Activated CD4-positive, alpha-beta T cell treated with anti-CD3 and anti-CD28 coated beads for 36 hours (primary cell): ENCODE results near the gene GRID1. TPM values are rescaled to one million over a fixed set of nuclear protein-coding genes. Genes with fewer than 3 reads are reported as not detected.

Source experiments
- ATAC-seq: fragments of 200-7000 bp; cut with Tn5 transposase; one replicate; pipeline ENCODE4 v1.10.0; 2021; ENCODE audit warnings: mild to moderate bottlenecking, moderate library complexity
- CTCF ChIA-PET: fragments of 350-600 bp; sonication (Branson Sonifier 250); formaldehyde crosslinking; loops from one replicate; lab custom pipeline; 2021; ENCODE audit warnings: antibody characterized with exemption; lab: Charles Lee
- POLR2A ChIA-PET: fragments of 350-600 bp; sonication (Branson Sonifier 250); formaldehyde crosslinking; loops from one replicate; lab custom pipeline; 2021; ENCODE audit warnings: antibody characterized with exemption, inconsistent platforms; lab: Charles Lee
- DNase-seq: peaks from one replicate; pipeline ENCODE4 v3.0.0-alpha.2; 2020
- H3K27ac Mint-ChIP-seq: one replicate; pipeline ENCODE4 v1.8.0; 2021; ENCODE audit warnings: mixed read lengths
- H3K27me3 Mint-ChIP-seq: one replicate; pipeline ENCODE4 v1.8.0; 2021; ENCODE audit warnings: mixed read lengths
- H3K36me3 Mint-ChIP-seq: one replicate; pipeline ENCODE4 v1.8.0; 2021; ENCODE audit warnings: low read depth, mixed read lengths
- H3K4me1 Mint-ChIP-seq: one replicate; pipeline ENCODE4 v1.8.0; 2021; ENCODE audit warnings: mixed read lengths
- H3K4me3 Mint-ChIP-seq: one replicate; pipeline ENCODE4 v1.8.0; 2021; ENCODE audit warnings: mild to moderate bottlenecking, moderate library complexity, mixed read lengths
- H3K9me3 Mint-ChIP-seq: one replicate; pipeline ENCODE4 v1.8.0; 2021; ENCODE audit warnings: low read depth, mixed read lengths
- intact Hi-C, 2 experiments: fragments of 100-400 bp; cut with DNase I in 1 of 2; cut with micrococcal nuclease in 1 of 2; formaldehyde crosslinking; loops; one replicate each; pipeline versions ENCODE4 v1.14.2 to v1.15.1; 2022 to 2024; cut with DNase I, micrococcal nuclease
- total RNA-seq, 2 experiments: library from RNA; stranded (reverse); gene quantifications; one replicate each; pipeline ENCODE4 v1.2.3, GENCODE V29; 2021

GRID1 gene
- total RNA-seq, 2 experiments from 2014 or later, result not detected

DNA sequence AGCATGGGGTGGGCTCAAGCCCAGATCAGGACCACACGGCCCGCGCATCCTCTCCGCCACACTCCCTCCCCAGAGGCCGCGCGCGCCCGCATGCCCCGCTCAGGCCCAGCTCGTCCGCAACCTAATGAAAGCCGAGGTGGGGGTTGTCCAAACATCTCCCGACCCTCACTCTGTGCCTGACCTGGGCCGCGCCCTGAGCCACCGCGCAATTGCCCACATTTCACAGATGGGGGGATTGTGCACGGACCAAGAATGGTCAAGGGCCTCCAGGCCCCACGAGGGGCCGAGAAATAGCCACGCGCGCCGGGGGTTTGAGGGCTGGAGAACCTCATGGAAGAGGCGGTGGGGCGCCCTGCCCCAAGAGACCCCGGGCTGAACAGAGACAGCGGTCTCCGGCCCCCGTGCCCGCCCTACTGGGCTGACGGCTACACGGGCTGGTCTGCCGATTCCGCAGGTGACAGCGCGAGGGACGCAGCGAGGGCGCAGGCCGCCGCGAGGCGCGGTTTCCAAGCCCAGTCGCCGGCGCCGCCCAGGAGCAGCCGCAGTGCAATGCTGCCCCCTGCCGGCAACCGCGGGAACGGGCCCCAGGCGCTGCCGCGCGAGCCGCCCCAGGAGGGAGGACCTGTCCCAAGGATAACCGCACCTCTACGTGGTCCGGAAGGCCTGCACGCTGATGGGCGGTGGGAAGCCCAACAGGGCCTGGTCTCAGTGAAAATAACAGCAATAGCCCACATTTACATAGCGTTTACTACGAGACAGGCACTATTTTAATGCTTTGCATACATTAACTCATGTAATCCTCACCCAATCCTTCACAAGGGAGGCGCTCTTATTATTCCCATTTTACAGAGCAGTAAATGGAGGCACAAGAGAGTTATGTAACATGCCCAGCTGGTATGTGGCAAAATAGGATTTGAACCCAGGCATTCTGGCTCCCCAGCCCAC lies 10.5 kb upstream of the GRID1 start:
- no peak overlapping the region for H3K27ac Mint-ChIP-seq
- ATAC-seq (peak; percentile 97), DNase-seq (peak; percentile 89)
- ChIA-PET POLR2A (no interaction called here), CTCF (interaction anchor here (0.5 to 1.1 kb wide), 4 partner anchors 12 to 1837 kb away, joined by 3 to 5 read pairs (median 4); no protein-coding TSS in a partner anchor)
- peaks cover 20% of the 10 kb centered on the region for H3K27me3 Mint-ChIP-seq
- H3K4me3 Mint-ChIP-seq, result no peak overlapping the region
- H3K9me3 Mint-ChIP-seq, result no peaks in the 10 kb centered on the region
- H3K4me1 Mint-ChIP-seq, result no peaks in the 10 kb centered on the region
- H3K36me3 Mint-ChIP-seq, result no peaks in the 10 kb centered on the region
- intact Hi-C loops, result loop anchor here (1.0 to 10.0 kb wide), 13 partner anchors 115 to 1837 kb away; no protein-coding TSS in a partner anchor

DNA sequence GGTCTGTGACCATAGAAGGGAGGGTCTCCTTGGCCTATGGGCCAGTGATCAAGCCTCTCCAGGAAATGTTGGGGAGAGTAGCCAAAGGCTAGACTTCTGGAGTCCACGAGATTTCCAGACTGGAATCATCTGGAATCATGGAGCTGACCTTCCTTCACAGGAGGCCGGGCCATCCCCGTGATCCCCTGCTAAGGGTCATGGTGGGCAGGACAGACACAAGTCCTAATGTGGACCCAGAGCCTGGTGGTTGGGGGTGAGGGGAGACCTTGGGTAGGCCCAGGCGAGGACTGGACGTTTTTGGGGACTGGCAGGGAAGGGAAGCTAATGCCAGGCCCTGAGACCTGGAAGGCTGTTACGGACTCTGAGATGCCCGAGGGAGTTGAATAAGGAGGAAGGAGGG lies 9.8 kb upstream of the GRID1 start:
- Mint-ChIP-seq H3K9me3 (no peaks in the 10 kb centered on the region), H3K4me3 (no peak overlapping the region), H3K27ac (no peak overlapping the region), H3K27me3 (peaks cover 22% of the 10 kb centered on the region), H3K4me1 (no peaks in the 10 kb centered on the region), H3K36me3 (no peaks in the 10 kb centered on the region)
- ATAC-seq (no peak), DNase-seq (no peak)
- intact Hi-C loops, result loop anchor here (2.0 to 10.0 kb wide), 9 partner anchors 114 to 1836 kb away; no protein-coding TSS in a partner anchor
- ChIA-PET POLR2A (no interaction called here), CTCF (interaction anchor here (0.5 kb wide), 1 partner anchor 674 kb away, joined by 4 read pairs; no protein-coding TSS in a partner anchor)

DNA sequence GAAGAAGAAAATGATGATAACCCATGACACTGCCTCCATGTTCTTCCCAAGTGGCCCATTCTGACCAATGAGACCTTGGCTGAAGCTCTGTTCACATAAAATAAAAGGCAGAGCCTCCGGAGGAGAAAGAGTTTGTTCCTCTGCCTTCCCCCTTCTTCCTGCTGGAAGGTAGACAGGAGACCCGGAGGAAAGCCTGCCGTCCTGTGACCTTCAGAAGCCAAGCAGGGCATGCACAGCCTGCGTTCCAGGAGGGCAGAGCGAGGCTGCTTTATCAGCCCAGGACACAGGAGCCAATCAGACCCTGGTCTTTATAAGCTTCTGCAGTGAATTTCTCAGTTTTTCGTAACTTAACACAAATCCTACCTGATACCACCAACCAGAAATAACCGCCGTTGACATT lies 8.6 kb upstream of the GRID1 start:
- H3K9me3 Mint-ChIP-seq, result no peaks in the 10 kb centered on the region
- H3K36me3 Mint-ChIP-seq, result no peaks in the 10 kb centered on the region
- peaks cover 27% of the 10 kb centered on the region for H3K27me3 Mint-ChIP-seq
- H3K4me1 Mint-ChIP-seq, result no peaks in the 10 kb centered on the region
- no peak for ATAC-seq
- ChIA-PET CTCF (interaction anchor here (0.6 to 1.6 kb wide), 8 partner anchors 10 to 1835 kb away, joined by 3 to 5 read pairs (median 3); no protein-coding TSS in a partner anchor), POLR2A (no interaction called here)
- H3K27ac Mint-ChIP-seq, result no peak overlapping the region
- H3K4me3 Mint-ChIP-seq, result no peak overlapping the region
- DNase-seq, result no peak
- intact Hi-C loops, result loop anchor here (5.0 to 10.0 kb wide), 5 partner anchors 113 to 1590 kb away; no protein-coding TSS in a partner anchor

DNA sequence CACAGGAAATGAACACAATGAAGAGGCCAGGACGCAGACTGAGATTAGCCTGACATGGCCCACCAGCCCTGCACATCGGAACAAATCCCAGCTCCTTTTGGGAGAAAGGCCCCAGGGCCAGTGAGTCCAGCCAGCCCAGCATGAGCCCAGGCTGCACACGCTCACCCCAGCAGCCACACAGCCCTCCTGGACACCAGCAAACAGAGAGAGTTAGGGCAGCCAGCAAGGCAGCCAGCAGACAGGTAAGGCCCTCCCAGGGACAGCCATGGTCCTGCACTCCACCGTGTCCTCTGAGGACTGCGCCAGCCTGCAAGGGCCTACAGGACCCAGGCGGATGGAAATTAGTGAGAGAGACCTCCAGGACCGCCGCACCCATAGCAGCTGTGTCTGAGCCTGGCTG lies 8.1 kb upstream of the GRID1 start:
- Mint-ChIP-seq H3K27me3 (peaks cover 28% of the 10 kb centered on the region), H3K9me3 (no peaks in the 10 kb centered on the region), H3K4me3 (no peak overlapping the region), H3K4me1 (no peaks in the 10 kb centered on the region), H3K36me3 (no peaks in the 10 kb centered on the region), H3K27ac (no peak overlapping the region)
- ChIA-PET POLR2A (no interaction called here), CTCF (interaction anchor here (0.6 to 1.6 kb wide), 6 partner anchors 10 to 1834 kb away, joined by 3 to 5 read pairs (median 3); no protein-coding TSS in a partner anchor)
- DNase-seq, result no peak
- no peak for ATAC-seq
- intact Hi-C loops, result loop anchor here (5.0 to 10.0 kb wide), 5 partner anchors 112 to 1590 kb away; no protein-coding TSS in a partner anchor

DNA sequence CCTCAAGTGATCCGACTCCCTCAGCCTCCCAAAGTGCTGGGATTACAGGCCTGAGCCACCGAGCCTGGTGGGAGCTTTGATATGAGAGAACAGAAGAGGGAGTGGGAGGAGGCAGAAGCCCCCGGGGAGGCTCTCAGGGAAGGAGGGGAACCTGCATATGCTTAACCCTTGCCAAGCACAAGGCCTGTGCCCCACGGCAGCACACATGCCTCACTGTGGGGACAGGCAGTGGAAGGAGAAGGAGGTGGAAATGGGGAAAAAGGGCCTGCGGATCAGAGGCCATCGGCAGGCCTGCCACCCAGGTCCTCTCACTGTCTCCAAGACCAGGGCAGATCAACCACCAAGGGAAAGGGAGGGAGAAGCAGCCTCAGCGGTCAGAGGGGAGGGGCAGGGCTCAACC lies 7.2 kb upstream of the GRID1 start:
- ChIA-PET POLR2A (no interaction called here), CTCF (interaction anchor here (1.1 kb wide), 1 partner anchor 10 kb away, joined by 4 read pairs; no protein-coding TSS in a partner anchor)
- Mint-ChIP-seq H3K27me3 (peaks cover 32% of the 10 kb centered on the region), H3K9me3 (no peaks in the 10 kb centered on the region), H3K4me3 (no peak overlapping the region), H3K4me1 (no peaks in the 10 kb centered on the region), H3K27ac (no peak overlapping the region), H3K36me3 (no peaks in the 10 kb centered on the region)
- ATAC-seq (no peak), DNase-seq (no peak)
- intact Hi-C loops, result loop anchor here in 1 of 2 experiments (10.0 kb wide), 3 partner anchors 219 to 1589 kb away; no protein-coding TSS in a partner anchor

DNA sequence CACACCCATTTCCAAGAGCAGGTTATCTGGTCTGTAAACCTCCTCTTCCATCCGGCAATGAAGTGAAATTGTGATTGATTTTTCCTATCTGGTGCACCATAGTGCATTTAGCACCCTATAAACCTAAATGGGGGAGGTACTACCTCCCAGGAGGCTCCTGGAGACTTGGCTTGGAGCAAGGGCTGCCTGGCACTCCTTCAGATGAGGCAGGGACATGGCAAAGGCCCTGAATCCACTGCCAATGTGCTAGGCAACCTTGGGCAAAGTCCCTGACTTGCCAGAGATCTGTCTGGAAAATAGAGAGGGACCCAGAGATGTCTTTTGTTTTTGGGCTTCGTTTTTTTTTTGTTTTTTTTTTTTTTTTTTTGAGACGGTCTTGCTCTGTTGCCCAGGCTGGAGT lies 6.7 kb upstream of the GRID1 start:
- ATAC-seq, result no peak
- POLR2A ChIA-PET, result no interaction called here
- H3K36me3 Mint-ChIP-seq, result no peaks in the 10 kb centered on the region
- DNase-seq, result no peak
- CTCF ChIA-PET, result interaction anchor here (0.7 to 1.1 kb wide), 2 partner anchors 9 to 38 kb away, joined by 3 to 4 read pairs; no protein-coding TSS in a partner anchor
- peaks cover 31% of the 10 kb centered on the region for H3K27me3 Mint-ChIP-seq
- H3K4me1 Mint-ChIP-seq, result no peaks in the 10 kb centered on the region
- intact Hi-C loops, result loop anchor here in 1 of 2 experiments (10.0 kb wide), 3 partner anchors 218 to 1588 kb away; no protein-coding TSS in a partner anchor
- H3K4me3 Mint-ChIP-seq, result no peak overlapping the region
- H3K27ac Mint-ChIP-seq, result no peak overlapping the region
- no peaks in the 10 kb centered on the region for H3K9me3 Mint-ChIP-seq

DNA sequence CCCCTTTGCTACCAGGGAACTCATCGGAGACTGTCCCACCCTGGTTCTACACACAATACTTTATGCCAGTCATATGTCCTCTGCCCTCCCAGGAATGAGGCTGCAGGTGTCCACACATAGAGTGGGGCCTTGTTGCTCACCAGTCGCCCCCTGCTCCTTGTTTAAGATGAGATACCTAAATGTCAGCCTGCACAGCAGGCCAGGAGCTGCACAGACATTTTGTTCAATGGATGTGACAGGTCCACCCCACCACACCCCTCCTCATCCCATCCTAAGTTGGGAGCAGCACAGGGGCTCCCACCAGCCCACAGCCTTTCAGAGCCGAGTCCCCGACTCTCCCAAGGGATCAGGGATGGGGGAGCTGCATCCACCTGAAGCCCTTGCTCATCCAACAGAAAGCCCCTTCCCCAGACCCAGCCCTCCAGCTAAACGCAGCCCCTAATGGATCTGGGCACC lies 6.2 kb upstream of the GRID1 start:
- POLR2A ChIA-PET, result no interaction called here
- intact Hi-C loops, result loop anchor here in 1 of 2 experiments (10.0 kb wide), 3 partner anchors 218 to 1588 kb away; no protein-coding TSS in a partner anchor
- H3K27me3 Mint-ChIP-seq, result peaks cover 32% of the 10 kb centered on the region

DNA sequence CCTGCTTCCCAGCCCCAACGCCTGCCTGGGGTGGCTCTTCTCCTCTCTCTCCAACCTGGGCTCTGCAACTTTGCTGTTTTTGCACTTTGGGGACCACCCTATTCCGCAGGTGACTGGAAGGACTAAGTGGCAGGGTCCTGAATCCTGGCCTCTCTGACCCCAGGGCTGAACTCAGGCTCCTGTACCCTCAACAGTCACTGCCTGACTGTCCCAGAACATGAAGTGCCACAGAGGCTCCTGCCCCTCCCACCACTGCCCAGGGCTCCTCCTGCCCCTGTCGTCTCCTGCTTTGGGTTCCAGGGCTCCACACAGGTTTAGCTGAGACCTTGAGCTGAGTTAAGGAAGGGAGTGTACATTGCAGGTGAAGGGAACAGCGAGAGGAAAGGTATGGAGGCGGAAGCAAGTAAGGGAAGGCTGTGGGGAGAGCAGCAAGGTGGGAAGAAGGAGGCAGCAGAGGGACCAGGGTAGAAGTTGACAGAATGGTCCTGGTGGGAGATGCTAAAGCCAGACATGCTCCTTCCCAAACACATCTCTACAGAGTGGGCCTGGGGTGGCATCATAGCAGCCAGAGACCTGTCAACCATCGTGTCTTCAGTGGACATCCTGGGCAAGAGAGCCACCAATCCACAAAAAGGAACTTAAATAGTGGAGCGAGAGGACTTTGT lies 5.7 kb upstream of the GRID1 start:
- H3K27me3 Mint-ChIP-seq, result peaks cover 33% of the 10 kb centered on the region
- no peaks in the 10 kb centered on the region for H3K36me3 Mint-ChIP-seq
- ChIA-PET CTCF (interaction anchor here (0.7 kb wide), 1 partner anchor 39 kb away, joined by 3 read pairs; no protein-coding TSS in a partner anchor), POLR2A (no interaction called here)
- ATAC-seq, result no peak
- DNase-seq, result no peak
- no peak overlapping the region for H3K27ac Mint-ChIP-seq
- intact Hi-C loops, result loop anchor here in 1 of 2 experiments (10.0 kb wide), 3 partner anchors 217 to 1587 kb away; no protein-coding TSS in a partner anchor
- H3K4me1 Mint-ChIP-seq, result no peaks in the 10 kb centered on the region
- no peak overlapping the region for H3K4me3 Mint-ChIP-seq
- H3K9me3 Mint-ChIP-seq, result no peaks in the 10 kb centered on the region

More for the DNA sequence above, 6.2 kb upstream of the GRID1 start:
- ATAC-seq (no peak), DNase-seq (no peak)
- no peaks in the 10 kb centered on the region for H3K36me3 Mint-ChIP-seq
- H3K4me3 Mint-ChIP-seq, result no peak overlapping the region
- H3K27ac Mint-ChIP-seq, result no peak overlapping the region
- H3K4me1 Mint-ChIP-seq, result no peaks in the 10 kb centered on the region
- H3K9me3 Mint-ChIP-seq, result no peaks in the 10 kb centered on the region
- CTCF ChIA-PET, result interaction anchor here (0.7 to 1.1 kb wide), 2 partner anchors 9 to 39 kb away, joined by 3 to 4 read pairs; no protein-coding TSS in a partner anchor

DNA sequence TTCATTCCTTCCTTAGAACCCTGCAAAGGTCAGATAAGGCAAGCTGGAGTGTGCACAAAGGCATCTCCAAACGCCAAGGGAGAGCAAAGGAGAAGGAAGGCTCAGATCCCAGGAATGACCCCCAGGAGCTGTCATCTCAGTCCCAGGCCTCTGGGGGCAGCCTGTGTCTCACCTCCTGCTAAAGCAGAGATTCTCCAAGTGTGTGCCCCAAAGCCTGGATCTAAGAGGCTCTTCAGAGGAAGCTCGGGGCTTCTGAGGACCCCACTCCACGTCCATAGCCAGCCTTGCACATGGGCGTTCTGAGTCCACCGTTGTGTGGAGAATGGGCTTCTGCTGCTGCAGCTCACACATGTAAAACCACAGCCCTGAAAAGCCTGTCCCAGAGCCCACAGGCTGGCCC lies 5.1 kb upstream of the GRID1 start:
- H3K4me1 Mint-ChIP-seq, result no peaks in the 10 kb centered on the region
- DNase-seq, result no peak
- POLR2A ChIA-PET, result no interaction called here
- CTCF ChIA-PET, result interaction anchor here (0.6 kb wide), 1 partner anchor 146 kb away, joined by 3 read pairs; no protein-coding TSS in a partner anchor
- intact Hi-C loops, result loop anchor here in 1 of 2 experiments (10.0 kb wide), 3 partner anchors 217 to 1587 kb away; no protein-coding TSS in a partner anchor
- ATAC-seq, result no peak
- peaks cover 33% of the 10 kb centered on the region for H3K27me3 Mint-ChIP-seq
- no peaks in the 10 kb centered on the region for H3K36me3 Mint-ChIP-seq
- H3K4me3 Mint-ChIP-seq, result no peak overlapping the region
- no peaks in the 10 kb centered on the region for H3K9me3 Mint-ChIP-seq
- H3K27ac Mint-ChIP-seq, result no peak overlapping the region

DNA sequence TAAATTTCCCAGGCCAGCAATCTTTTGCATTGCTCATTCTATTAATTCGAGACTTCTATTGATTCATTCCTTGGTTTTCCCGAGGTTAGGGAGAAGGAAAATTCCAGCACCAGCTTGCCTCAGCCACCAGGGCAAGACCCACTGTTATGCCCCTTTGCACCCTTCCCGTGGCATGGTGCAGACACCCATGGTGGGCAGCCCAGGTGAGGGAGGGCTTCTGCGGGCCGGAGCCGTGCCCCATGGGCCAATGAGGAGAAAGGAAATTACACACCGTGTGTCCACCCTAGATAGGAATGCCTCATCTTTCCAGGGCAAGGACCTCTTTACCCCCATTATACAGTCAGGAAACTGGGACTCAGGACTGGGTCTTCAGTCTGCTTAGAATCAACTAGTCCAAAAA lies 4.5 kb upstream of the GRID1 start:
- Mint-ChIP-seq H3K27me3 (peaks cover 33% of the 10 kb centered on the region), H3K27ac (no peak overlapping the region), H3K4me3 (no peak overlapping the region), H3K4me1 (no peaks in the 10 kb centered on the region), H3K36me3 (no peaks in the 10 kb centered on the region), H3K9me3 (no peaks in the 10 kb centered on the region)
- POLR2A ChIA-PET, result no interaction called here
- no peak for DNase-seq
- no peak for ATAC-seq
- CTCF ChIA-PET, result interaction anchor here (0.6 kb wide), 1 partner anchor 145 kb away, joined by 3 read pairs; no protein-coding TSS in a partner anchor
- intact Hi-C loops, result loop anchor here in 1 of 2 experiments (10.0 kb wide), 3 partner anchors 216 to 1586 kb away; no protein-coding TSS in a partner anchor
